HG02943 (cell line): ENCODE results near the gene PODN.

Source experiments
- ATAC-seq: cut with Tn5 transposase; IDR thresholded peaks from one replicate; pipeline ENCODE4 v1.9.1; 2021; ENCODE audit warnings: mild to moderate bottlenecking, low read depth, moderate library complexity; ENCODE audit not compliant: unreplicated experiment

PODN gene

DNA sequence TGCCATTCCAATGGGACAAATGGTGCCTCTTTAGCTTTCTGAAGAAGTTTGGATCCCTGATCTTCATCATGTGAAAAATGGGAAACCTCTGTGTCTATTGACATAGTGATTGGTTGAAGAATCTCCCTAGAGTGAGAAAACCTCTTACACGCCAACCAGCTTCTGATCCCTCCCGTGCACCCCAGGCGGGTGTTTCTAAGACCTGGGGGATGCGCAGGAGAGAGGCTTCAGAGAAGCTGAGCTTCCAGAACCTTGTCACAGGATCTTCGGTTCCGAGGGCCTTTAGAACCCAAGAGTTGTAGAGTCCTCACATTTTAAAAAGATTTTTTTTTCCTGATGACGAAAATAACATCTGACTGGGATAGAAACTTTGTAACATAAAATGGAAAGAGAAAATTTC lies 11.3 kb downstream of the PODN start:
- no peak for ATAC-seq

GRCh38 chr1:53073868-53074311 lies 11.9 kb downstream of the PODN start:
- ATAC-seq: no peak

DNA sequence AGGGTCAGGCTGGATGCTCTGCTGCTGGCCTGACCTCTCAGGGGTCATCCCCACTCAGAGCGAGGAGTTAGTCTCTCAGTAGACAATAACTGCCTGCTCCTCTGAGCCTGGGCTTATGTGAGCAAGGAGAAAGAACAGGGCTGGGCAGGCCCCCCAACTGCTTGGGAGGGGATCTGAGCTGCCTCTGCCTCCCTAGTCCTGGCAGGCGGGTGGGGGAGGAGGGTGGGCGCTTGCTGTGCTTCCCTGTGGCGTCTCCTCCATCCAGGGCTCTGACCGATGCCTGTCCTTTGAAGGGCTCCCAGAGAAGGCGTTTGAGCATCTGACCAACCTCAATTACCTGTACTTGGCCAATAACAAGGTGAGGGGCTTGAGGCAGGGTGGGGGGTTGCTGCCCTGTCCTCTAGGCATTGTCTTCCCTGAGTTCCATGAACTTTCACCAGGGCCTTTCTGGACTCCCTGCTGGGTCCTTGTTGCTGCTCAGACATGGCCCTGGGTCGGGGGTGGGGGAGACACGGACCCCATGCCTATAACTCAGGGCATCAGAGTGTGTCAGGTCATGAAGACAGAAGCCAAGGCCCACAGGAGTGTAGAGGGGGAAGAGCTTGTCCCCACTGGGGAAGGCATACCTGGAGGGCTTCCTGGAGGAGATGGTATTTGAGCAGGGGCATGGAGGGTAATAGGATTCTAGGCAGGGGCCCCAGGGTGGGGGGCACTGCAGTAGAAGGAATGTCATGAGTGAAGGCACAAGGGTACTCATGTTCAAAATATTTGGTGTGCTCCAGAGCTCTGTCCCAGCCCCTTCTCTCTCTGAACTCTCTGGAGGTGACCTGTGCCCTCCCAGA lies 12.5 kb downstream of the PODN start:
- ATAC-seq: no peak

GRCh38 chr1:53075206-53075605 lies 13.2 kb downstream of the PODN start:
- ATAC-seq: no peak

- no peak for ATAC-seq
Observed at GRCh38 chr1:53075761-53076163, 13.7 kb downstream of the PODN start.

DNA sequence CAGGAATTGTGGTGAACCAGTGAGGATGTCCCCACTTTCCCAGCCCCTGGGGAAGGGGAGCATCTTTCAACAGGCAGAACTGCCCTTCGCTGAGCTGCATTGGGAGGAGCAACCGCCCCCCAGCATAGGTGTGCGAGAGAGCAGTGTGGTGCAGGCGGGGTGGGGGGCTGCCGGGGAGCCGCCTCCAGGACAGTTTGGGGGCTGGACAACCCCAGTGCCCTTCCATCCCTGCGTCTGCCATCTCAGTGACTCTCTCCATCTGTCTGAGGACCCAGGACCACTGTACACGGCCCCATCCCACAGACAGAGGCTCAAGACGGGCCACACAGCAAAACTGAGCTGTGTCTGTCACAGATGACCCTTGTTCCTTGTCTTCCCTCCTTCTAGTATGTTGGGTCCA lies 14.2 kb downstream of the PODN start:
- ATAC-seq: no peak

- no peak for ATAC-seq
Observed at GRCh38 chr1:53076721-53077598, 14.9 kb downstream of the PODN start.

DNA sequence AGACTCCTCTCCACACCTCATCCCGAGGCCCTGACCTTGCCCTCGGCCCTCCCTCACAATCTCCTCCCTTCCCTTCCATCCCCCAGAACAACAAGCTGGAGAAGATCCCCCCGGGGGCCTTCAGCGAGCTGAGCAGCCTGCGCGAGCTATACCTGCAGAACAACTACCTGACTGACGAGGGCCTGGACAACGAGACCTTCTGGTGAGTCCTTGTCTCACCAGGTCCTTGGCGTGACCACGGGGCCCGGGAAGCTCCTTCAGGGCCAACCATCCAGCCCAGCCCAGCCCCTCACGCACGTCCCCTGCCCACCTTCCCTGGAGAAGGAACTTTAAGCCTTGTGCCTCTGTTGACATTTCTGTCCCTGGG lies 15.6 kb downstream of the PODN start:
- no peak for ATAC-seq

- ATAC-seq: no peak
Observed at GRCh38 chr1:53078333-53079101, 16.5 kb downstream of the PODN start.

GRCh38 chr1:53079251-53079650 lies 17.2 kb downstream of the PODN start:
- no peak for ATAC-seq

DNA sequence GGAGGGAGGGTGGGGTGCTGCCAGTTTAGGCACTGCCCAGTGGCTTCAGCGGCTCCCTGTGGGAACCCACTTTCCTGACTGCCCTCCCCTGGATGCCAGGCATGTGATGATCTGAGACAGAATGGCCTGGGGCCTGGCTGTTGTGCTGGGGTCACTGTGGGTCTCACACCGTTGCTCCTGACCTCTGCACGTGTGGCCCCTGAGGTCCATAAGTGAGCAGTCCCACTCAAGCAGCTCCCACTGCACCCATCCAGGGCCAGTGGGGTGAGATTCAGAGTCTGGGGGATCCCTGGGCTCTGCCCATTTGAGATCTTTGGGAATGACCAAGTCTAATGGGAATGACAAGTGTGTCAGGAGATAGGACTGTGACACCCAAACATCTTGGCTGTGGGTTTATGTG lies 18.0 kb downstream of the PODN start:
- no peak for ATAC-seq

DNA sequence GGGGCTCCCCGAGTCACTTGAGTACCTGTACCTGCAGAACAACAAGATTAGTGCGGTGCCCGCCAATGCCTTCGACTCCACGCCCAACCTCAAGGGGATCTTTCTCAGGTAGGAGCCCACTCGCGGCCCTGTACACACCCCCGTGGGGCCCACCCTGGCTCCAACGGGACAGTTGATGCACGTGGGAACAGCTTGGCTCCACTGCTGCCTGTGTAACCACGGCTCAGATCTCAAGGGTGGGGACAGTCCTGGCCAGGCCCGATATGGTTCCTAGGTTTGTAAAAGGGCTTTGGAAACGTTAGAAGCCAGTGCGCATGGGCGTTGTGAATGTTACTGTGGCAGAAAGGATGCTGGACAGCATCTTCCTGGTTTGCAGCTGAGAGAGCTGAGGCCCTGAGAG lies 18.8 kb downstream of the PODN start:
- ATAC-seq: no peak

DNA sequence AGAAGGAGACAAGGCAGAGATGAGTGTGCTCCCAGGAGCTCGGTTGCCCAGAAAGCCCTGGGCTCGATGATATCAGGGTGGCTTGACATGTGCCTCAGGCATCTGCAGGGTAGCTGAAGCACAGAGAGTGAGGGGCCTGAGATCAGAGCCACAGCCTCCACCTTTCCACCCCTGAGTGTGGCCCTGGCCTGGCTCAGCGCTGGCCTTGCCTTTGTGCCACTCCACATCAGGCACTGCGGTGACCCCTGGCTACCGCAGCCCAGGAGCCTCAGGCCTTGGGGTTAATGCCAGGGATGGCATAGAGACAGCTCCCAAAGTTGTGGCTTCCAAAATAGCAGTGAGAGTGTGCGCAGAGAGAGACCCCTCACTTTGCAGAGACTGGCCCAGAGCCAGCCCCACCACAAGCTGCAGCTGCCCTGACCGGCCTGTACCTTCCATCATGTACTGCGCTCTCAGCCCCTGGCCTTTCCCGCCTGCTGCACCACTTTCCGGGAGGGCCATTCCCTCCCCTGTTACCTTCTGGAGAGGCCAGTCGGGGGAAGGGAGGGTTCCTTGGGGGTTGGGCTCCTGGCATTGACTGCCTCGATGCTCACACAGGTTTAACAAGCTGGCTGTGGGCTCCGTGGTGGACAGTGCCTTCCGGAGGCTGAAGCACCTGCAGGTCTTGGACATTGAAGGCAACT lies 19.5 kb downstream of the PODN start:
- ATAC-seq: no peak

GRCh38 chr1:53082826-53083455 lies 20.9 kb downstream of the PODN start:
- no peak for ATAC-seq

DNA sequence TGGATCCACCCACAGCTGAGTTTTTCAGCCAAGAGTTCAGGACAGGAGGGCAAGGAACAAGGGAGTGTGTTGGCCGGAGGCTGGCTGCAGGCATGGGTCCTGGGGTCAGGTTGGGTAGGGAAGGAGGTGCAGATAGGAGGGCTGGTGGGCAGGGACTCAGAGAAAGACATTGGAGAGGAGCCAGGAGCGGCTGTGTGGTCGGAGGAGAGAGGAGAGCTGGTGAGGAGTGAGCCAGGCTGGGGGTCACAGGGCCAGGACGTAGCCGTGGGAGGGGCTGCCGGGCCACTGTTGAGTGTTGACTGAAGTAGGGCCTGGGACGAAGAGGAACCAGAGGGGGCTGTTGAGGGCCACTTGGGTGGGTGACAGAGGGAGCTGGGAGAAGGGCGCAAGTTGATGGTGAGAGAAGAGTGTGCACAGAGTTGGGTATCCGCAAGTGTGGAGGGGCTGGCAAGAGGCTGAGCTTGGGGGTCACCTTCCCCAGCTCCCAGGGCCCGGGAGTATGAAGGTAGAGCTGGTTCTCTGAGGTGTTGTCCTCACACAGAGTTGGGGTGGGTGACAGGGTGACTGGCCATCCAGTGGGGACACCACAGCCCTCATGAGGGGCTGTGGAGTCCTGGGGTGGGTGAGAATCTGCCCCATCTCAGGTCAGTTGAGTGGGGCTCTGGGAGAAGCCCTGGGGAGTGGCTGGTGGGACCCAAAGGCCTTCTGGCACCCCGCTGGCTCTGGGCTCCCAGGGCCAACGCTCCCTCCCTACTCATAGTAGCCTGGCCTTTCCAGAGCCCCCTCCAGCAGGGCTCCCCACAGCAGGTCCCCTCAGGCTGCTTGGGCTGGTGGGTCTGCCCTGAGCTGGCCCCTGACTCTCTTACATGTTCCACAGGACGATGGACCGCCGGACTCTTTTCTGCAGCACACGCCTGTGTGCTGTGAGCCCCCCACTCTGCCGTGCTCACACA lies 21.9 kb downstream of the PODN start:
- ATAC-seq: no peak

DNA sequence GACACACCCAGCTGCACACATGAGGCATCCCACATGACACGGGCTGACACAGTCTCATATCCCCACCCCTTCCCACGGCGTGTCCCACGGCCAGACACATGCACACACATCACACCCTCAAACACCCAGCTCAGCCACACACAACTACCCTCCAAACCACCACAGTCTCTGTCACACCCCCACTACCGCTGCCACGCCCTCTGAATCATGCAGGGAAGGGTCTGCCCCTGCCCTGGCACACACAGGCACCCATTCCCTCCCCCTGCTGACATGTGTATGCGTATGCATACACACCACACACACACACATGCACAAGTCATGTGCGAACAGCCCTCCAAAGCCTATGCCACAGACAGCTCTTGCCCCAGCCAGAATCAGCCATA lies 22.6 kb downstream of the PODN start:
- no peak for ATAC-seq

- ATAC-seq: no peak
Observed at GRCh38 chr1:53085405-53085804, 23.4 kb downstream of the PODN start.

DNA sequence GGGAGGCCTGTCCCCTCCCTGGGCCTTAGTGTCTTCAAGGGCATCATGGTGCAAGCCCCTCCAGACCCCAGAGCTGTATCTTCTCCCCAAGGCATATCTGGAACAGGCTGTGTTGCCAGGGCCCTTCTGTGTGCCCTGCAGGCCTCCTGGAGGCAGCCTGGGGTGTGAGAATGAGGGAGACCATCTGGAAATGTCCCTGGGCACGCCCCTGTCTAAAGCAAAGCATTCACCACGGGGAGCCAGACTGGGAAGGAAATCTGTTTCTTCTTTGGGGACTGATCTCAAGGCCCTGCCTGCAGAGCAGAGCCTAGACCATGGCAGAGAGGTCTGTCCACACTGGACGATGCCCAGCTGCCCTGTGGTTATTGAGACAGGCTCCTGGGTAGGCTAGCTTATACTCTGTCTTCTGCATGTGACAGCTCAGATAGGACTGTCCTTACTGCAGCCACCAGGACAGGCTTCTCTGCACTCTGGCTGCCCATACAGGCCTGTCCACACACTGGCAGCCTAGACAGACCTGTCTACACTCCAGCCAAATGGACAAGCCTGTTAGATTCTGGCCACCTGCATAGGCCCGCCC lies 24.6 kb downstream of the PODN start:
- ATAC-seq: no peak
